SU-DHL-6 (cell line): Measurements from ENCODE around the gene MAP4K5.

Experiments
- H2AFZ ChIP-seq: fragments of 200-600 bp; sonication (generic); 2 replicates; pipeline ENCODE4 v1.6.1; 2014; ENCODE audit warnings: low read depth, mild to moderate bottlenecking, moderate library complexity, mixed read lengths, antibody characterized with exemption, low read length; ENCODE audit not compliant: severe bottlenecking
- H3F3A ChIP-seq: fragments of 200-600 bp; shearing (Covaris generic); 2 replicates; pipeline ENCODE4 v1.6.0; 2016; ENCODE audit warnings: antibody characterized with exemption, mild to moderate bottlenecking; ENCODE audit not compliant: insufficient read depth
- H3K27ac ChIP-seq: fragments of 200-600 bp; sonication (generic); 2 replicates; pipeline ENCODE4 v1.5.1; 2016; ENCODE audit warnings: low read depth, mild to moderate bottlenecking, low read length, moderate library complexity, mixed read lengths
- H3K27me3 ChIP-seq: fragments of 200-600 bp; sonication (generic), shearing (Covaris generic); 2 replicates; pipeline ENCODE4 v1.6.0; 2014; ENCODE audit warnings: mild to moderate bottlenecking, low read length
- H3K36me3 ChIP-seq: fragments of 200-600 bp; sonication (generic); 2 replicates; pipeline ENCODE4 v1.6.1; 2014; ENCODE audit warnings: mild to moderate bottlenecking, low read length, mixed read lengths
- H3K4me2 ChIP-seq: fragments of 300-600, 200-600 bp; shearing (Covaris generic), sonication (generic); 2 replicates; pipeline ENCODE4 v1.6.0; 2014; ENCODE audit warnings: low read length, low read depth, mild to moderate bottlenecking; ENCODE audit not compliant: poor library complexity, severe bottlenecking
- H3K4me3 ChIP-seq: fragments of 200-600 bp; sonication (generic); 2 replicates; pipeline ENCODE4 v1.5.1; 2014; ENCODE audit warnings: antibody characterized with exemption, low read length, mild to moderate bottlenecking, mixed read lengths; ENCODE audit not compliant: insufficient read depth, poor library complexity, severe bottlenecking
- H3K79me2 ChIP-seq: fragments of 200-600 bp; sonication (generic); 2 replicates; pipeline ENCODE4 v1.6.1; 2014; ENCODE audit warnings: mild to moderate bottlenecking, low read length, moderate library complexity; ENCODE audit not compliant: insufficient read depth
- H3K9ac ChIP-seq: fragments of 200-600 bp; sonication (generic); 2 replicates; pipeline ENCODE4 v1.7.0; 2014; ENCODE audit warnings: mild to moderate bottlenecking, low read length
- H3K9me2 ChIP-seq: fragments of 200-600 bp; sonication (generic); replicated peaks from 2 replicates; pipeline ENCODE4 v1.6.1; 2014; ENCODE audit warnings: low read length; ENCODE audit not compliant: insufficient read depth
- H3K9me3 ChIP-seq: fragments of 200-600 bp; sonication (generic); 2 replicates; pipeline ENCODE4 v1.6.1; 2014; ENCODE audit warnings: low read length, mixed read lengths; ENCODE audit not compliant: insufficient read depth
- H4K20me1 ChIP-seq: fragments of 200-600 bp; sonication (generic); 2 replicates; pipeline ENCODE4 v1.6.1; 2014; ENCODE audit warnings: low read depth, mild to moderate bottlenecking, antibody characterized with exemption, low read length, moderate library complexity, mixed read lengths
- CTCF ChIP-seq: fragments of 200-600 bp; sonication (generic); IDR thresholded peaks from one replicate; pipeline ENCODE4 v1.5.1; 2017; ENCODE audit warnings: antibody characterized with exemption, mild to moderate bottlenecking, low read length, moderate library complexity; ENCODE audit not compliant: insufficient read depth, poor library complexity, severe bottlenecking
- EZH2phosphoT487 ChIP-seq: fragments of 200-600 bp; sonication (generic), shearing (Covaris generic); conservative IDR thresholded peaks from 2 replicates; pipeline ENCODE4 v1.6.1; 2018; ENCODE audit warnings: mild to moderate bottlenecking, antibody characterized with exemption, low read length, moderate library complexity, mixed read lengths

MAP4K5 gene

GRCh38 chr14:50479041-50479440, 53.3 kb downstream of the MAP4K5 start:
- TF ChIP-seq CTCF (no peak), EZH2phosphoT487 (no peak)
- Histone ChIP-seq H3K4me3 (no peak overlapping the region), H2AFZ (no peak overlapping the region), H3K27me3 (no peaks in the 10 kb centered on the region), H3K9me3 (no peaks in the 10 kb centered on the region), H3K9ac (no peak overlapping the region), H3K9me2 (no peaks in the 10 kb centered on the region), H3K4me2 (no peak overlapping the region), H4K20me1 (no peaks in the 10 kb centered on the region), H3K79me2 (no peaks in the 10 kb centered on the region), H3K36me3 (peaks cover 26% of the 10 kb centered on the region), H3K27ac (no peak overlapping the region), H3F3A (no peaks in the 10 kb centered on the region)

GRCh38 chr14:50477760-50478159, 54.6 kb downstream of the MAP4K5 start:
- no peak overlapping the region for H3K27ac ChIP-seq
- H3K9me2 ChIP-seq = no peaks in the 10 kb centered on the region
- no peaks in the 10 kb centered on the region for H3F3A ChIP-seq
- peaks cover 37% of the 10 kb centered on the region for H3K36me3 ChIP-seq
- no peaks in the 10 kb centered on the region for H4K20me1 ChIP-seq
- H2AFZ ChIP-seq = no peak overlapping the region
- no peaks in the 10 kb centered on the region for H3K9me3 ChIP-seq
- H3K9ac ChIP-seq = no peak overlapping the region
- H3K27me3 ChIP-seq = no peaks in the 10 kb centered on the region
- no peak overlapping the region for H3K4me3 ChIP-seq
- TF ChIP-seq CTCF (no peak), EZH2phosphoT487 (no peak)
- H3K4me2 ChIP-seq = no peak overlapping the region
- no peaks in the 10 kb centered on the region for H3K79me2 ChIP-seq

DNA sequence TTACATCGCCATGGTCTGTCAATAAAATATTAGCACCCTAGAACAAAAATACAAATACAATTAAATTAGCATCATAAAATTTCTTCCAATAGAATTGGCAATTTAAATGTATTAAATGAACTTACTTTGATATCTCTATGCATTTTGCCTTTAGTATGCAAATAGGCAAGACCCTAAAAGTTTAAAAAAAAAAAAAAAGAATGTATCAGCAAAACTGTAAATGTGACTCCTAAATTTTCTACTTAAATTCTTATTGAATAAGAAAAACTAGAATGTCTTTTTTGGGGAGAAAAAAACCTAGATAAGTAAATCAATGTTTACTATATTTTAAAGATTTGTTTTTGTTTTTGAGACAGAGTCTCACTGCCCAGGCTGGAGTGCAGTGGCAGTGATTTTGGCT, 56.2 kb downstream of the MAP4K5 start:
- TF ChIP-seq EZH2phosphoT487 = no peak
- no peak for TF ChIP-seq CTCF
- Histone ChIP-seq H3K27me3 (no peaks in the 10 kb centered on the region), H3K36me3 (peaks cover 53% of the 10 kb centered on the region), H2AFZ (no peak overlapping the region), H3K9me3 (peaks cover 14% of the 10 kb centered on the region; the same call in 1 of the 2 replicates), H3K4me2 (no peak overlapping the region), H3F3A (no peaks in the 10 kb centered on the region), H3K4me3 (no peak overlapping the region), H4K20me1 (no peaks in the 10 kb centered on the region), H3K79me2 (no peaks in the 10 kb centered on the region), H3K9me2 (no peaks in the 10 kb centered on the region), H3K9ac (no peak overlapping the region), H3K27ac (no peak overlapping the region)
